Body of pancreas (tissue), 4 donors: Measurements from ENCODE around the gene PRAMEF5. TPM values are rescaled to one million over a fixed set of nuclear protein-coding genes. Genes with fewer than 3 reads are reported as not detected.
"Not testable (repeated sequence)": the region's sequence is repeated elsewhere in the genome, so short reads cannot be mapped to it uniquely, and the experiment has no call there.

ENCODE experiments used
- ATAC-seq: fragments of 150-250 bp; one replicate; pipeline ENCODE4 v1.9.1; 2016
- DNase-seq, 4 donors: peaks; one replicate each; pipeline ENCODE4 v3.0.0-alpha.2; 2019
- H3K27ac ChIP-seq, 4 donors: fragments of 200-600 bp; sonication (generic); 1 replicate in 3 of 4; 2 replicates in 1 of 4; pipeline versions ENCODE4 v1.5.1 to v1.6.1; 2016 to 2019; ENCODE audit warnings: mild to moderate bottlenecking in 1 of 4, mixed read lengths in 1 of 4, moderate library complexity in 1 of 4
- H3K27me3 ChIP-seq, 2 donors: fragments of 200-600 bp; sonication (generic); one replicate each; pipeline ENCODE4 v1.6.0; 2016; ENCODE audit warnings: mild to moderate bottlenecking in 1 of 2
- H3K36me3 ChIP-seq, 2 donors: fragments of 200-600 bp; sonication (generic); replicated peaks in 1 of 2; 2 replicates each; pipeline ENCODE4 v1.5.1; 2016; ENCODE audit warnings: low read depth in 2 of 2; ENCODE audit not compliant: insufficient read depth in 1 of 2
- H3K4me1 ChIP-seq: fragments of 200-600 bp; sonication (generic); one replicate; pipeline ENCODE4 v1.6.0; 2016
- H3K4me3 ChIP-seq, 2 donors: fragments of 200-600 bp; sonication (generic); 1 replicate in 1 of 2; 2 replicates in 1 of 2; pipeline ENCODE4 v1.5.1; 2016 to 2019
- H3K9me3 ChIP-seq, 3 donors: fragments of 200-600 bp; sonication (generic); 1 replicate in 2 of 3; 2 replicates in 1 of 3; pipeline ENCODE4 v1.5.1; 2016
- POLR2A ChIP-seq, 3 donors: fragments of 450-650 bp; IDR thresholded peaks; one replicate each; pipeline ENCODE4 v1.6.1; 2016; ENCODE audit warnings: antibody characterized with exemption in 3 of 3, mild to moderate bottlenecking in 2 of 3
- WGBS, 2 donors: methylation state at CpG; one replicate each; pipeline ENCODE4 v1.1.5; 2017; 5-methylcytosine and 5-hydroxymethylcytosine counted together
- intact Hi-C: fragments of 100-400 bp; cut with DNase I; formaldehyde crosslinking; loops from one replicate; pipeline ENCODE4 v1.15.1; 2023
- total RNA-seq, 2 donors: library from RNA; depleted of rRNA; stranded (reverse); fragments of >200 nt; gene quantifications; one replicate each; pipeline ENCODE4 v1.1.0, GENCODE V29; 2016
- TF ChIP-seq, protein P1 (sequence below), 7 experiments: fragments of 450-650 bp in 4 of 7; fragments of 200-600 bp in 3 of 7; sonication (generic) in 3 of 7; IDR thresholded peaks; one replicate each; pipeline ENCODE4 v1.5.1; 2016 to 2019; ENCODE audit warnings: antibody characterized with exemption in 7 of 7

The PRAMEF5 gene
- total RNA-seq, 2 donors from 2014 or later, result not detected

DNA sequence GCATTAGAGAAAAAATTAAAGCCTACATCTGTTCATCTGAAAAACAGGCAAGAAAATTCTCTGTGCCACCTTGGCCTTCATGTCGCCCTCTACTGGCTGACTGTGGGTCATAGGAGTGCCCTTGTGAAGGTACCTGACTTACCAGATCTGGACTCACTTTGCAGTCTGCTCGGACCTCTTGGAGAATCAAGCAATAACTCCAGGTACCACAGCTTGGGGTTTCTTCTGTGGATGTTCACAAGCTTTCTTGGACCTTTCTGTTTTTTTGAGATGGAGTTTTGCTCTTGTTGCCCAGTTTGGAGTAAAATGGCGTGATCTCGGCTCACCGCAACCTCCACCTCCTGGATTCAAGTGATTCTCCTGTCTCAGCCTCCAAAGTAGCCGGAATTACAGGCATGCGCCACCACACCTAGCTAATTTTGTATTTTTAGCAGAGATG is 25.6 kb upstream of the PRAMEF5 start:
- WGBS, 2 donors, result 64 to 77% methylated on average over 7 of the region's 7 CpGs
- no peaks in the 10 kb centered on the region for H3K27me3 ChIP-seq
- H3K36me3 ChIP-seq, result no peaks in the 10 kb centered on the region
- no peaks in the 10 kb centered on the region for H3K4me1 ChIP-seq
- no peak for TF ChIP-seq POLR2A (IDR thresholded peaks at IDR 0.05)
- TF ChIP-seq, protein P1, sequence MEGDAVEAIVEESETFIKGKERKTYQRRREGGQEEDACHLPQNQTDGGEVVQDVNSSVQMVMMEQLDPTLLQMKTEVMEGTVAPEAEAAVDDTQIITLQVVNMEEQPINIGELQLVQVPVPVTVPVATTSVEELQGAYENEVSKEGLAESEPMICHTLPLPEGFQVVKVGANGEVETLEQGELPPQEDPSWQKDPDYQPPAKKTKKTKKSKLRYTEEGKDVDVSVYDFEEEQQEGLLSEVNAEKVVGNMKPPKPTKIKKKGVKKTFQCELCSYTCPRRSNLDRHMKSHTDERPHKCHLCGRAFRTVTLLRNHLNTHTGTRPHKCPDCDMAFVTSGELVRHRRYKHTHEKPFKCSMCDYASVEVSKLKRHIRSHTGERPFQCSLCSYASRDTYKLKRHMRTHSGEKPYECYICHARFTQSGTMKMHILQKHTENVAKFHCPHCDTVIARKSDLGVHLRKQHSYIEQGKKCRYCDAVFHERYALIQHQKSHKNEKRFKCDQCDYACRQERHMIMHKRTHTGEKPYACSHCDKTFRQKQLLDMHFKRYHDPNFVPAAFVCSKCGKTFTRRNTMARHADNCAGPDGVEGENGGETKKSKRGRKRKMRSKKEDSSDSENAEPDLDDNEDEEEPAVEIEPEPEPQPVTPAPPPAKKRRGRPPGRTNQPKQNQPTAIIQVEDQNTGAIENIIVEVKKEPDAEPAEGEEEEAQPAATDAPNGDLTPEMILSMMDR (IDR thresholded peaks at IDR 0.05), result peak in 6 of 7 experiments; percentile 6 to 50 (median 36)
- intact Hi-C loops, result no loop called here
- H3K9me3 ChIP-seq, result no peaks in the 10 kb centered on the region
- H3K4me3 ChIP-seq, result no peak overlapping the region
- no peak for ATAC-seq
- no peak overlapping the region for H3K27ac ChIP-seq
- DNase-seq, result peak; percentile 37 to 66 (median 51)

DNA sequence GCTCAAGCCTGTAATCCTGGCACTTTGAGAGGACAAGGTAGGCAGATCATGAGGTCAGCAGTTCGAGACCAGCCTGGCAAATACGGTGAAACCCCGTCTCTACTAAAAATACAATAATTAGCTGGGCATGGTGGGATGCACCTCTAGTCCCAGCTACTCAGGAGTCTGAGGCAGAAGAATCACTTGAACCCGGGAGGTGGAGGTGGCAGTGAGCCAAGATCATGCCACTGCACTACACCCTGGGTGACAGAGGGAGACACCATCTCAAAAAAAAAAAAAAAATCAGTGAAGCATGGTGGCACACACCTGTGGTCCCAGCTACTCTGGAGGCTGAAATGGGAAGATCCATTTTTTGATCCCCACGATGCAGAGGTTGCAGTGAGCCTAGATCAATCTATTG is 23.9 kb upstream of the PRAMEF5 start:
- H3K27ac ChIP-seq, H3K4me1 ChIP-seq, H3K27me3 ChIP-seq, H3K36me3 ChIP-seq, DNase-seq, H3K4me3 ChIP-seq, intact Hi-C loops, H3K9me3 ChIP-seq, ATAC-seq: not testable (repeated sequence)
- 64 to 78% methylated on average over 5 of the region's 5 CpGs for WGBS, 2 donors

DNA sequence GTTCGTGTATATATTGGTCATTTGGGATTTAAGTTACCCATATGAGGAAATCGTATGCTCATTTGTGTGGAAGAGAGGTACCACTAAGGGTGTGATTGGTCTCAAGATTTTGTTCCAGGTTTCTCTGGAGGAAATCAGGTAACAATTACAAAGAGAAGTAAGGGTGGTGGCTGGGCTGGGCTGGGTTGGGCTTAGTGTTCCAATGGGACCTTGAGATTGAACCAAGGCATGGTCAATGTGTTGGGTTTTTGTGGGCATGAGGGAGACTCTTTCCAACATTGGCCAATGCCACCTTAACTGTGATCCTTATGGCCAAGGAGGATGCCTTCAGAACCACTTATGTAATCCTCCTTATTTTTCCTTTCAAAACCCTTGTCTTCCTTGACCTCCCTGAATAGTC is 23.4 kb upstream of the PRAMEF5 start:
- intact Hi-C loops, H3K27me3 ChIP-seq, ATAC-seq, DNase-seq, H3K9me3 ChIP-seq, H3K27ac ChIP-seq, H3K36me3 ChIP-seq, H3K4me3 ChIP-seq, H3K4me1 ChIP-seq: not testable (repeated sequence)
- 67 to 68% methylated on average over 2 of the region's 2 CpGs for WGBS, 2 donors

DNA sequence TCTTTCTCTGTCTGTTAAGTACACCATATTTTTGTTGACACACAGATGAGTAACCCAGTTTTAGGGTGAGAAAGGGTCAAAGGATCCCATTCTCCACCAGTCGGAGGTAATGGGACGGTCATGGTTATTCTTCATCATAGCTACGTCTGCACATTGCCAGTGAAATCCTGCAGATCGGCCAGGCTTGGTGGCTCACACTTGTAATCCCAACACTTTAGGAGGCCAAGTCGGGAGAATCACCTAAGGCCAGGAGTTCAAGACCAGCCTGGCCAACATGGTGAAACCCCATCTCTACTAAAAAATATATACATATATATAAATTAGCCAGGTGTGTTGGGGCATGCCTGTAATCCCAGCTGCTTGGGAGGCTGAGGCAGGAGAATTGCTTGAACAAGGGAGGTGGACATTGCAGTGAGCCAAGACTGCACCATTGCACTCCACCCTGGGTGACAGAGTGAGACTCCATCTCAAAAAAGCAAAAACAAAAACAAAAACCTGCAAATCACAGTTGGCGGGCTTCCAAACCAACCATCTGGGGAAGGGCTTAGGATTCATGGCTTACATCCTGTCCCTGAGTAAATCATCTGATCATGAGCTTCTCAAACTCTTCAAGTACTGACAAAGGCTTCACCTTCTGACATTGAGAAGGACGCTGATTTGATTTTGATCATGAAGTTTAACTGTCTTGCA is 22.8 kb upstream of the PRAMEF5 start:
- DNase-seq, H3K36me3 ChIP-seq, H3K9me3 ChIP-seq, H3K27me3 ChIP-seq, H3K27ac ChIP-seq, intact Hi-C loops, H3K4me3 ChIP-seq, H3K4me1 ChIP-seq, ATAC-seq: not testable (repeated sequence)
- WGBS, 2 donors, result 69 to 83% methylated on average over 6 to 7 of the region's 7 CpGs

DNA sequence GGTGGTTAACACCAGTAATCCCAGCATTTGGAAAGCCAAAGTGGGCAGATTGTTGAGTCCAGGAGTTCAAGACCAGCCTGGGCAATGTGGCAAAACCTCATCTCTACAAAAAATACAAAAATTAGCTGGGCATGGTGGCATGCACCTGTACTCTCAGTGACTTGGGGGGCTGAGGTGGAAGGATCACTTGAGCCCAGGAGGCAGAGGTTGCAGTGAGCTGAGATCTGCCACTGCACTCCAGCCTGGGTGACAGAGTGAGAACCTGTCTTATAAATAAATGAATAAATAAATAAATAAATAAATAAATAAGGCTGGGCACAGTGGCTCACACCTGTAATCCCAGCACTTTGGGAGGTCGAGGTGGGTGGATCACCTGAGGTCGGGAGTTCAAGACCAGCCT is 21.9 kb upstream of the PRAMEF5 start:
- ATAC-seq, result not testable (repeated sequence)
- 44 to 58% methylated on average over 2 of the region's 2 CpGs for WGBS, 2 donors

DNA sequence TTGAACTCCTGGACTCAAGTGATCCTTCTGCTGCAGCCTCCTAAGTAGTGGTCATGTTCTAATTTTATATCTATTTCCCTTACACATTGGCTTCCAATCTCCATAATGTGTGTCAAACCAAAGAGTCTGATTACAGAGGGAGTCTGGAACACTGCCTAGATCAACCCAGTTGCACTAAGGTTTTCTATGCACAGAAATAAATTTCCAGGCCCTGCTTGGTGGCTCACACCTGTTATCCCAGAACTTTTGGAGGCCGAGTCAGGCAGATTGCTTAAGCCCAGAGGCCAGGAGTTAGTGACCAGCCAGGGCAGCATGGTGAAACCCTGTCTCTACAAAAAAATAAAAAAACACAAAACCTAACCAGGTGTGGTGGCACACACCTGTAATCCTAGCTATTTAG is 19.9 kb upstream of the PRAMEF5 start:
- H3K36me3 ChIP-seq, H3K27me3 ChIP-seq, H3K4me3 ChIP-seq, H3K27ac ChIP-seq, intact Hi-C loops, H3K4me1 ChIP-seq, H3K9me3 ChIP-seq, ATAC-seq: not testable (repeated sequence)
- DNase-seq, result peak in 3 of 4 donors; percentile 27 to 34 (median 28)
- 25 to 33% methylated on average over 1 of the region's 1 CpG for WGBS, 2 donors

More for the DNA sequence above, 21.9 kb upstream of the PRAMEF5 start:
- H3K27me3 ChIP-seq, H3K4me1 ChIP-seq, H3K27ac ChIP-seq, H3K9me3 ChIP-seq, H3K36me3 ChIP-seq, DNase-seq, H3K4me3 ChIP-seq, intact Hi-C loops: not testable (repeated sequence)

DNA sequence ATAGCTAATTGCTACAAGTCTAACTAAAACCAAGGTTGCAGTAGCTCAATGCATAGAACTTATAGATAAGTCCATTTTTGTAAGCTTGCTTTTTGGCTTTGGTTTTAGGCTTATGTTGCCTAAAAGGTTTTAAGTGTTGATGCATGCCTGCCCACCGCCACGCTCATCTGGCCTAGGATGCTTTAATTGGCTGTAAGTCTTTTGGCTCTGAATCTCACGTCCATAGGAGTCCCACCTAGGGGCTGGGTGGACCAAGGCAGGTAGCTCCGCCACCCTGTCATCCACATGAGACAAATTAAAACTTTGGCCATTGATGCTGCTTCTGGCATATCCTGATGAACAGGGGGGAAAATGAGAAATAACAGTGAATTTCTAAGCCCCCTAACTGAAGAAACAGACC is 16.4 kb upstream of the PRAMEF5 start:
- H3K27me3 ChIP-seq, H3K36me3 ChIP-seq, H3K27ac ChIP-seq, H3K4me3 ChIP-seq, intact Hi-C loops, ATAC-seq, H3K4me1 ChIP-seq, H3K9me3 ChIP-seq, DNase-seq: not testable (repeated sequence)
- WGBS, 2 donors, result 65 to 67% methylated on average over 3 to 4 of the region's 4 CpGs

DNA sequence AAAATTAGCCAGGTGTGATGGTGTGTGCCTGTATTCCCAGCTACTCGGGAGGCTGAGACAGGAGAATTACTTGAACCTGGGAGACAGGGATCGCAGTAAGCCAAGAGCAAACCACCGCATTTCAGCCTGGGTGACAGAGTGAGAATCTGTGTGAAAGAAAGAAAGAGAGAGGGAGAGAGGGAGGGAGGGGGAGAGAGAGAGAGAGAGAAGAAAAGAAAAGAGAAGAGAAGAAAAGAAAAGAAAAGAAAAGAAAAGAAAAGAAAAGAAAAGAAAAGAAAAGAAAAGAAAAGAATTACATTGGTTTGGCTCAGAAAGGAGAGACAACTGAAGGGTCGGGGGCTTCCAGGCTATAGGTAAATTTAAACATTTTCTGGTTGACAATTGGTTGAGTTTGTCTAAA is 14.4 kb upstream of the PRAMEF5 start:
- WGBS, 2 donors, result 65 to 67% methylated on average over 4 of the region's 4 CpGs
- DNase-seq, H3K9me3 ChIP-seq, H3K4me1 ChIP-seq, H3K27me3 ChIP-seq, ATAC-seq, H3K27ac ChIP-seq, H3K36me3 ChIP-seq, intact Hi-C loops, H3K4me3 ChIP-seq: not testable (repeated sequence)

DNA sequence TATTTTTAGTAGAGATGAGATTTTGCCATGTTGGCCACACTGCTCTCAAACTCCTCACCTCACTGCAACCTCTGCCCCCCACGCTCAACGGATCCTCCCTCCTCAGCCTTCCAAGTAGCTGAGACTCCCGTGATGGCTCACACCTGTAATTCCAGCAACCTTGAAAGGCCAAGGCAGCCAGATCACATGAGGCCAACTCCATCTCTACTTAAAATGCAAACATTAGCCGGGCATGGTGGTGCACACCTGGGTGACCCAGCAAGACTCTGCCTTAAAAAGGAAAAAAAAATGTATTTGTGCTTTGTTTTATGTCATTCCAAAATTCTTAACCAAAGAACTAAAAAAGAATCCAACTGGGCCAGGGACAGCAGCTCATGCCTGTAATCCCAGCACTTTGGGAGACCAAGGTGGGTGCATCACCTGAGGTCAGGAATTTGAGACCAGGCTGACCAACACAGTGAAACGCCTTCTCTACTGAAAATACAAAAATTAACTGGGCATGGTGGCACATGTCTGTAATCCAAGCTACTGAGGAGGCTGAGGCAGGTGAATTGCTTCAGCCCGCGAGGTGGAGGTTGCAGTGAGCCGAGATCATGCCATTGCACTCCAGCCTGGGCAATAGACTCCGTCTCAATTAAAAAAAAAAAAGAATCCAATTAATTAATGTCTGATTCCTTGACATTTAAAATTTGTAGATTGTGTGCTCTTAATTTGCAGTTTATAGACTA is 10.3 kb upstream of the PRAMEF5 start:
- H3K36me3 ChIP-seq, H3K4me3 ChIP-seq, ATAC-seq, H3K4me1 ChIP-seq, H3K27ac ChIP-seq, H3K9me3 ChIP-seq, intact Hi-C loops, DNase-seq, H3K27me3 ChIP-seq: not testable (repeated sequence)
- WGBS, 2 donors, result 78 to 81% methylated on average over 9 of the region's 9 CpGs

DNA sequence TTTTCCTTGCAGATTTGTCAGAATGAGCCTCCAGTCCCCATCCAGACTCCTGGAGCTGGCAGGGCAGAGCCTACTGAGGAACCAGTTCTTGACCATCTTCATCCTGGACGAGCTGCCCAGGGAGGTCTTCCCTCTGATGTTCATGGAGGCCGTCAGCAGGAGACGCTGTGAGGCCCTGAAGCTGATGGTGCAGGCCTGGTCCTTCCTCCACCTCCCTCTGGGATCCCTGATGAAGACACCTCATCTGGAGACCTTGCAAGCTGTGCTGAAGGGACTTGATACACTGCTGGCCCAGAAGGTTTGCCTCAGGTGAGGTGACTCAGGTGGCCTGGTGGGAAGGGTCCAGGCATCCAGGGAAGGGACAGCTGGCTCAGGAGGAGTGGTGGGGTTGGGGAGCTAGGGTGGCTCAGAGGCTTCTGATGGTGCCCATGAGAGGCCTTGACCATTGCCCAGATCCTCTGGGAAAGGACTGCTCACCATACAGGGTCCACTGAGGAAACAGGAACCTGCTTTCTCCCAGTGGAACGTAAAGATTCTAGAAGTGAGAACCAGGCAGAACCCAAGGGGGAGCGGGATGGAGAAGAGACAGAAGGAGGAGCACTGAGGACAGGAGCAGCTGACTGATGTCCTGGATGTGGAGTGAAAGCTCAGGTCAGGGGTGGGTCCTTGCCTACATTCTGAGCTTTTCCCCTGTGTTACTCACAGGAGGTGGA is 8.0 kb upstream of the PRAMEF5 start:
- intact Hi-C loops, H3K27me3 ChIP-seq, DNase-seq, H3K27ac ChIP-seq, H3K4me3 ChIP-seq, H3K9me3 ChIP-seq, H3K36me3 ChIP-seq, ATAC-seq, H3K4me1 ChIP-seq: not testable (repeated sequence)
- 60 to 74% methylated on average over 3 to 5 of the region's 5 CpGs for WGBS, 2 donors
